CD4-positive, alpha-beta T cell (primary cell): ENCODE data around the gene PLEKHG2. TPM values are rescaled to one million over a fixed set of nuclear protein-coding genes. Genes with fewer than 3 reads are reported as not detected.

Experiments used
- ATAC-seq: fragments of 200-7000 bp; cut with Tn5 transposase; one replicate; pipeline ENCODE4 v1.10.0; 2022; ENCODE audit warnings: mild to moderate bottlenecking; ENCODE audit not compliant: poor library complexity
- CTCF ChIA-PET: fragments of 350-600 bp; sonication (Branson Sonifier 250); formaldehyde crosslinking; loops from one replicate; lab custom pipeline; 2021; ENCODE audit warnings: antibody characterized with exemption, inconsistent platforms; lab: Charles Lee
- POLR2A ChIA-PET: fragments of 350-600 bp; sonication (Branson Sonifier 250); formaldehyde crosslinking; loops from one replicate; lab custom pipeline; 2021; ENCODE audit warnings: antibody characterized with exemption, inconsistent platforms; lab: Charles Lee
- DNase-seq, 14 experiments: peaks; one replicate each; pipeline ENCODE4 v3.0.0-alpha.2; 2013 to 2020; ENCODE audit warnings: mixed read lengths in 2 of 14
- H3K27ac ChIP-seq, 2 donors: one replicate each; pipeline versions ENCODE4 v1.5.1 to v1.7.0; 2013; ENCODE audit warnings: low read length in 2 of 2, low read depth in 1 of 2, mild to moderate bottlenecking in 1 of 2
- H3K27me3 ChIP-seq, 2 experiments: 1 replicate in 1 of 2; 2 replicates in 1 of 2; pipeline versions ENCODE4 v1.6.1 to v1.7.0; 2013; ENCODE audit warnings: low read length in 2 of 2, control low read depth in 1 of 2, mild to moderate bottlenecking in 1 of 2, moderate library complexity in 1 of 2; ENCODE audit not compliant: insufficient read depth in 2 of 2, control insufficient read depth in 1 of 2
- H3K36me3 ChIP-seq: one replicate; pipeline ENCODE4 v1.6.1; 2013; ENCODE audit warnings: low read length, control low read depth; ENCODE audit not compliant: insufficient read depth
- H3K4me1 ChIP-seq: one replicate; pipeline ENCODE4 v1.6.1; 2013; ENCODE audit warnings: low read length, control low read depth; ENCODE audit not compliant: insufficient read depth
- H3K4me3 ChIP-seq: one replicate; pipeline ENCODE4 v1.5.1; 2013; ENCODE audit warnings: mild to moderate bottlenecking, low read length, moderate library complexity
- H3K9me3 ChIP-seq, 2 experiments: 1 replicate in 1 of 2; 2 replicates in 1 of 2; pipeline versions ENCODE4 v1.6.1 to v1.7.0; 2013; ENCODE audit warnings: low read length in 2 of 2, mild to moderate bottlenecking in 2 of 2, control low read depth in 1 of 2, moderate library complexity in 1 of 2; ENCODE audit not compliant: control insufficient read depth in 1 of 2, insufficient read depth in 1 of 2
- H3K27ac Mint-ChIP-seq: one replicate; pipeline ENCODE4 v1.8.0; 2020; ENCODE audit warnings: mixed read lengths
- H3K27me3 Mint-ChIP-seq: one replicate; pipeline ENCODE4 v1.8.0; 2021; ENCODE audit warnings: mixed read lengths
- H3K36me3 Mint-ChIP-seq: one replicate; pipeline ENCODE4 v1.8.0; 2021; ENCODE audit warnings: low read depth, mixed read lengths
- H3K4me1 Mint-ChIP-seq: one replicate; pipeline ENCODE4 v1.8.0; 2021; ENCODE audit warnings: low read depth, mixed read lengths
- H3K4me3 Mint-ChIP-seq: one replicate; pipeline ENCODE4 v1.8.0; 2020; ENCODE audit warnings: mild to moderate bottlenecking, mixed read lengths
- H3K9me3 Mint-ChIP-seq: one replicate; pipeline ENCODE4 v1.8.0; 2020; ENCODE audit warnings: mixed read lengths
- intact Hi-C, 2 experiments: fragments of 100-400 bp; cut with DNase I in 1 of 2; cut with micrococcal nuclease in 1 of 2; formaldehyde crosslinking; loops; one replicate each; pipeline versions ENCODE4 v1.15.1 to v1.9.0; 2023 to 2025; cut with DNase I, micrococcal nuclease
- total RNA-seq, 174 experiments: library from RNA in 2 of 174; stranded (reverse) in 2 of 174; gene quantifications; one replicate each; pipeline ENCODE4 v1.2.3 and lab custom pipeline; 2021 to 2026
- TF ChIP-seq, protein P1 (sequence below): fragments of 200-600 bp; IDR thresholded peaks from one replicate; pipeline ENCODE4 v1.8.0; 2022; ENCODE audit warnings: antibody characterized with exemption, mild to moderate bottlenecking

PLEKHG2 gene
- total RNA-seq, 2 experiments from 2014 or later, result 80.6 to 81.4 TPM

DNA sequence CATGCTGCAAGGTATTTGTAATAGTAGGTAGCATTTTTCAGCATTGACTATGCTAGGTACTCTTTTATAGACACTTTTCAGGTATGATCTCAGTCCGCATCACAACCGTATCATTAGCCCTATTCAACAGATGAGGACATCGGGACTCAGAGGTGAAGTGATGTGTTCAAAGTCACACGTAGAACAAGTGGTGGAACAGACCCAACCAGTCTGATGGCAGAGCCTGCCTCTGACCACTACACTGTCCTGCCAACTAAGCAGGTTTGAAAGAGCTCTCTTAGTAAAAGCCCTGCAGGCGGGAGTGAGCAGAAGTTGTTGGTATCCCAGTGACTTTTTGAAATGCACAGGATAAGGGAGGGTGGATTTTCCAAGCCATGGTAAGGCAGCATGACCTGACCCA lies 41.7 kb upstream of the PLEKHG2 start:
- H3K9me3 Mint-ChIP-seq, result no peaks in the 10 kb centered on the region
- H3K36me3 Mint-ChIP-seq, result peaks cover 68% of the 10 kb centered on the region
- POLR2A ChIA-PET, result no interaction called here
- no peak overlapping the region for H3K27ac ChIP-seq
- peaks cover 60% of the 10 kb centered on the region for H3K36me3 ChIP-seq
- no peaks in the 10 kb centered on the region for H3K4me1 Mint-ChIP-seq
- DNase-seq (no peak), ATAC-seq (no peak)
- no peaks in the 10 kb centered on the region for H3K27me3 ChIP-seq
- no peaks in the 10 kb centered on the region for H3K9me3 ChIP-seq
- no peak overlapping the region for H3K4me3 ChIP-seq
- intact Hi-C loops, result no loop called here
- peak overlapping the region; percentile 24 for H3K27ac Mint-ChIP-seq
- no peaks in the 10 kb centered on the region for H3K27me3 Mint-ChIP-seq
- H3K4me1 ChIP-seq, result no peaks in the 10 kb centered on the region
- no peak overlapping the region for H3K4me3 Mint-ChIP-seq
- TF ChIP-seq, protein P1, sequence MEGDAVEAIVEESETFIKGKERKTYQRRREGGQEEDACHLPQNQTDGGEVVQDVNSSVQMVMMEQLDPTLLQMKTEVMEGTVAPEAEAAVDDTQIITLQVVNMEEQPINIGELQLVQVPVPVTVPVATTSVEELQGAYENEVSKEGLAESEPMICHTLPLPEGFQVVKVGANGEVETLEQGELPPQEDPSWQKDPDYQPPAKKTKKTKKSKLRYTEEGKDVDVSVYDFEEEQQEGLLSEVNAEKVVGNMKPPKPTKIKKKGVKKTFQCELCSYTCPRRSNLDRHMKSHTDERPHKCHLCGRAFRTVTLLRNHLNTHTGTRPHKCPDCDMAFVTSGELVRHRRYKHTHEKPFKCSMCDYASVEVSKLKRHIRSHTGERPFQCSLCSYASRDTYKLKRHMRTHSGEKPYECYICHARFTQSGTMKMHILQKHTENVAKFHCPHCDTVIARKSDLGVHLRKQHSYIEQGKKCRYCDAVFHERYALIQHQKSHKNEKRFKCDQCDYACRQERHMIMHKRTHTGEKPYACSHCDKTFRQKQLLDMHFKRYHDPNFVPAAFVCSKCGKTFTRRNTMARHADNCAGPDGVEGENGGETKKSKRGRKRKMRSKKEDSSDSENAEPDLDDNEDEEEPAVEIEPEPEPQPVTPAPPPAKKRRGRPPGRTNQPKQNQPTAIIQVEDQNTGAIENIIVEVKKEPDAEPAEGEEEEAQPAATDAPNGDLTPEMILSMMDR, result no peak
- CTCF ChIA-PET, result no interaction called here

- DNase-seq (no peak), ATAC-seq (no peak)
- H3K27ac ChIP-seq, result no peak overlapping the region
- intact Hi-C loops, result no loop called here
- no peak overlapping the region for H3K4me3 ChIP-seq
- peaks cover 75% of the 10 kb centered on the region for H3K36me3 ChIP-seq
- H3K4me1 ChIP-seq, result no peaks in the 10 kb centered on the region
- Mint-ChIP-seq H3K9me3 (no peaks in the 10 kb centered on the region), H3K4me1 (no peaks in the 10 kb centered on the region), H3K27ac (no peak overlapping the region), H3K27me3 (no peaks in the 10 kb centered on the region), H3K4me3 (no peak overlapping the region), H3K36me3 (peaks cover 77% of the 10 kb centered on the region)
- TF ChIP-seq, protein P1, result no peak
- ChIA-PET CTCF (no interaction called here), POLR2A (no interaction called here)
- no peaks in the 10 kb centered on the region for H3K27me3 ChIP-seq
- no peaks in the 10 kb centered on the region for H3K9me3 ChIP-seq
These were observed 40.2 kb upstream of the PLEKHG2 start for GRCh38 chr19:39372047-39372802.

- CTCF ChIA-PET, result no interaction called here
- Mint-ChIP-seq H3K4me3 (no peak overlapping the region), H3K4me1 (no peaks in the 10 kb centered on the region), H3K27me3 (no peaks in the 10 kb centered on the region), H3K9me3 (no peaks in the 10 kb centered on the region), H3K27ac (no peak overlapping the region), H3K36me3 (peaks cover 82% of the 10 kb centered on the region)
- POLR2A ChIA-PET, result no interaction called here
- peak overlapping the region in 1 of 2 donors; percentile 2 for H3K27ac ChIP-seq
- H3K4me1 ChIP-seq, result no peaks in the 10 kb centered on the region
- H3K27me3 ChIP-seq, result no peaks in the 10 kb centered on the region
- no peak overlapping the region for H3K4me3 ChIP-seq
- TF ChIP-seq, protein P1, result no peak
- DNase-seq (no peak), ATAC-seq (no peak)
- H3K36me3 ChIP-seq, result peaks cover 82% of the 10 kb centered on the region
- intact Hi-C loops, result no loop called here
- H3K9me3 ChIP-seq, result no peaks in the 10 kb centered on the region
These were observed 39.5 kb upstream of the PLEKHG2 start for GRCh38 chr19:39372941-39373340.
